Brain microvascular endothelial cell (primary cell): ENCODE results near the gene ZNF776.
"Not testable (repeated sequence)": the region's sequence is repeated elsewhere in the genome, so short reads cannot be mapped to it uniquely, and the experiment has no call there.

Experiments used
- DNase-seq: peaks from one replicate; pipeline ENCODE4 v3.0.0-alpha.2; 2020
- H3K27ac ChIP-seq: fragments of 250-450 bp; sonication (Bioruptor Pico); 2 replicates; pipeline ENCODE4 v1.5.1; 2020; ENCODE audit warnings: mild to moderate bottlenecking, moderate library complexity
- H3K27me3 ChIP-seq: fragments of 250-450 bp; sonication (Bioruptor Pico); replicated peaks from 2 replicates; pipeline ENCODE4 v1.5.1; 2020; ENCODE audit warnings: mild to moderate bottlenecking
- H3K36me3 ChIP-seq: fragments of 250-450 bp; sonication (Bioruptor Pico); replicated peaks from 2 replicates; pipeline ENCODE4 v1.5.1; 2020; ENCODE audit warnings: mild to moderate bottlenecking
- H3K4me3 ChIP-seq: 2 replicates; pipeline ENCODE4 v1.5.1; 2011; ENCODE audit warnings: low read depth, mild to moderate bottlenecking, control low read depth, low read length, moderate library complexity
- CTCF ChIP-seq: IDR thresholded peaks from 2 replicates; pipeline ENCODE4 v1.5.1; 2011; ENCODE audit warnings: low read depth, mild to moderate bottlenecking, moderate library complexity, low read length, control low read depth, inconsistent platforms; ENCODE audit errors: missing control alignments
- in situ Hi-C: cut with HindIII; loops from 2 replicates; pipeline ENCODE4 v1.10.0; 2017; ENCODE audit warnings: low sequenced_read_pairs, low pct_ligation_motif_present

ZNF776 gene

GRCh38 chr19:57712222-57712621 lies 34.4 kb upstream of the ZNF776 start:
- TF ChIP-seq CTCF, result no peak

GRCh38 chr19:57719424-57719823 lies 27.2 kb upstream of the ZNF776 start:
- Histone ChIP-seq H3K27ac (no peak overlapping the region), H3K27me3 (no peaks in the 10 kb centered on the region), H3K36me3 (peaks cover 38% of the 10 kb centered on the region)

More at GRCh38 chr19:57712222-57712621, 34.4 kb upstream of the ZNF776 start:
- Histone ChIP-seq H3K27ac (no peak overlapping the region), H3K4me3 (no peak overlapping the region), H3K36me3 (no peaks in the 10 kb centered on the region), H3K27me3 (no peaks in the 10 kb centered on the region)
- DNase-seq, result no peak
- in situ Hi-C loops, result no loop called here

GRCh38 chr19:57719901-57720519 lies 26.6 kb upstream of the ZNF776 start:
- no peak for DNase-seq
- Histone ChIP-seq H3K27me3 (no peaks in the 10 kb centered on the region), H3K36me3 (peaks cover 38% of the 10 kb centered on the region), H3K4me3 (no peak overlapping the region), H3K27ac (no peak overlapping the region)
- in situ Hi-C loops, result no loop called here
- TF ChIP-seq CTCF, result no peak

More at GRCh38 chr19:57719424-57719823, 27.2 kb upstream of the ZNF776 start:
- TF ChIP-seq CTCF, result no peak
- in situ Hi-C loops, result no loop called here
- H3K4me3 ChIP-seq, result no peak overlapping the region
- DNase-seq, result no peak

- no peaks in the 10 kb centered on the region for H3K27me3 ChIP-seq
- no peak overlapping the region for H3K4me3 ChIP-seq
- no peak overlapping the region for H3K27ac ChIP-seq
- no peak for TF ChIP-seq CTCF
- in situ Hi-C loops, result no loop called here
- no peak for DNase-seq
- peaks cover 38% of the 10 kb centered on the region for H3K36me3 ChIP-seq
Observed at GRCh38 chr19:57720878-57721277, 25.7 kb upstream of the ZNF776 start.

GRCh38 chr19:57738320-57738719 lies 8.3 kb upstream of the ZNF776 start:
- TF ChIP-seq CTCF, result peak; percentile 62
- H3K4me3 ChIP-seq, H3K36me3 ChIP-seq, H3K27ac ChIP-seq, H3K27me3 ChIP-seq, in situ Hi-C loops: not testable (repeated sequence)
- DNase-seq, result peak; percentile 70

GRCh38 chr19:57738770-57739169 lies 7.8 kb upstream of the ZNF776 start:
- H3K36me3 ChIP-seq, DNase-seq, H3K4me3 ChIP-seq, H3K27me3 ChIP-seq, H3K27ac ChIP-seq, in situ Hi-C loops: not testable (repeated sequence)
